SU-DHL-6 (cell line): ENCODE measurements around the gene XYLT1.

Experiments used
- EZH2phosphoT487 ChIP-seq: fragments of 200-600 bp; sonication (generic), shearing (Covaris generic); conservative IDR thresholded peaks from 2 replicates; pipeline ENCODE4 v1.6.1; 2018; ENCODE audit warnings: mild to moderate bottlenecking, antibody characterized with exemption, low read length, moderate library complexity, mixed read lengths
- TF ChIP-seq, protein P1 (sequence below): fragments of 200-600 bp; sonication (generic); IDR thresholded peaks from one replicate; pipeline ENCODE4 v1.5.1; 2017; ENCODE audit warnings: antibody characterized with exemption, mild to moderate bottlenecking, low read length, moderate library complexity; ENCODE audit not compliant: insufficient read depth, poor library complexity, severe bottlenecking

DNA sequence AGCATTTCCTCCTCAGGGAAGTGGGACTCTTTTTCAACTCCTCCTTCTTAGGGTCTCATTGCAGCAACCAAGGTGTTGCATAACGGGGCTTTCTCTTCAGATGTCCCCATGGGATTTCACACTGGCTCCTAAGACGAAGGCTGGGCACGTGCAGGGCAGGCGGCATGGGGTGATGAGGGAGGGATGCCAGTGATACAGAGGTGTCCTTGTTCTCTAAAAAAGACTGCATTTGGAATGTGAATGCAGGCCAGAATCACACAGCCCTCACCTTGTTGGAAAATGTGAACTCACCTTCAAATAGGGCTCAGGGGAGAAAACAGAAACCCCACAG lies 105.6 kb downstream of the XYLT1 start:
- TF ChIP-seq, protein P1, sequence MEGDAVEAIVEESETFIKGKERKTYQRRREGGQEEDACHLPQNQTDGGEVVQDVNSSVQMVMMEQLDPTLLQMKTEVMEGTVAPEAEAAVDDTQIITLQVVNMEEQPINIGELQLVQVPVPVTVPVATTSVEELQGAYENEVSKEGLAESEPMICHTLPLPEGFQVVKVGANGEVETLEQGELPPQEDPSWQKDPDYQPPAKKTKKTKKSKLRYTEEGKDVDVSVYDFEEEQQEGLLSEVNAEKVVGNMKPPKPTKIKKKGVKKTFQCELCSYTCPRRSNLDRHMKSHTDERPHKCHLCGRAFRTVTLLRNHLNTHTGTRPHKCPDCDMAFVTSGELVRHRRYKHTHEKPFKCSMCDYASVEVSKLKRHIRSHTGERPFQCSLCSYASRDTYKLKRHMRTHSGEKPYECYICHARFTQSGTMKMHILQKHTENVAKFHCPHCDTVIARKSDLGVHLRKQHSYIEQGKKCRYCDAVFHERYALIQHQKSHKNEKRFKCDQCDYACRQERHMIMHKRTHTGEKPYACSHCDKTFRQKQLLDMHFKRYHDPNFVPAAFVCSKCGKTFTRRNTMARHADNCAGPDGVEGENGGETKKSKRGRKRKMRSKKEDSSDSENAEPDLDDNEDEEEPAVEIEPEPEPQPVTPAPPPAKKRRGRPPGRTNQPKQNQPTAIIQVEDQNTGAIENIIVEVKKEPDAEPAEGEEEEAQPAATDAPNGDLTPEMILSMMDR = no peak
- no peak for TF ChIP-seq EZH2phosphoT487
